H1 (cell line): Measurements from ENCODE around the gene ADGRL3. TPM values are rescaled to one million over a fixed set of nuclear protein-coding genes. Genes with fewer than 3 reads are reported as not detected.
A peak's percentile ranks its signal among the peaks of the same experiment; 100 is the strongest.

Experiments used
- CTCF ChIA-PET: fragments of 300-600 bp; sonication (Branson Sonifier 250); formaldehyde crosslinking; loops from one replicate; lab custom pipeline; 2021; ENCODE audit not compliant: partially characterized antibody; lab: Charles Lee
- POLR2A ChIA-PET: fragments of 300-600 bp; sonication (Branson Sonifier 250); formaldehyde crosslinking; loops from one replicate; lab custom pipeline; 2021; ENCODE audit warnings: inconsistent platforms; ENCODE audit not compliant: partially characterized antibody; lab: Charles Lee
- DNase-seq, 2 experiments: peaks; one replicate each; pipeline versions ENCODE4 v3.0.0 to v3.0.0-alpha.2; 2010 to 2022; ENCODE audit warnings: low spot score in 2 of 2, low read depth in 1 of 2, mixed read lengths in 1 of 2
- FAIRE-seq: peaks from 2 replicates; lab custom pipeline; 2011; peaks lifted over from hg19 to GRCh38; lab: Jason Lieb, UNC
- H2AFZ ChIP-seq: 2 replicates; pipeline ENCODE4 v1.8.1; 2012; ENCODE audit warnings: low read length, inconsistent platforms
- H2AK5ac ChIP-seq: 2 replicates; pipeline ENCODE4 v1.6.1; 2013; ENCODE audit warnings: low read depth, low read length
- H2BK120ac ChIP-seq: replicated peaks from 2 replicates; pipeline ENCODE3; 2013; ENCODE audit warnings: low read depth, low read length, inconsistent platforms
- H2BK12ac ChIP-seq: 2 replicates; pipeline ENCODE4 v1.6.1; 2013; ENCODE audit warnings: low read depth, low read length
- H2BK15ac ChIP-seq: 2 replicates; pipeline ENCODE4 v1.6.1; 2013; ENCODE audit warnings: low read length
- H2BK20ac ChIP-seq: 2 replicates; pipeline ENCODE4 v1.6.1; 2013; ENCODE audit warnings: low read length
- H2BK5ac ChIP-seq: 2 replicates; pipeline ENCODE4 v1.6.1; 2013; ENCODE audit warnings: low read depth, low read length
- H3K14ac ChIP-seq: 2 replicates; pipeline ENCODE4 v1.6.1; 2013; ENCODE audit warnings: inconsistent platforms; ENCODE audit not compliant: insufficient read length
- H3K18ac ChIP-seq: 2 replicates; pipeline ENCODE4 v1.6.1; 2013; ENCODE audit warnings: low read length; ENCODE audit errors: extremely low read depth
- H3K23ac ChIP-seq: 2 replicates; pipeline ENCODE4 v1.6.1; 2013; ENCODE audit warnings: inconsistent platforms; ENCODE audit not compliant: insufficient read length
- H3K23me2 ChIP-seq: 2 replicates; pipeline ENCODE4 v1.6.1; 2013; ENCODE audit warnings: low read depth, low read length
- H3K27ac ChIP-seq: 2 replicates; pipeline ENCODE4 v1.6.1; 2011; ENCODE audit warnings: low read depth, low read length, inconsistent platforms
- H3K27me3 ChIP-seq, 4 experiments: replicated peaks in 1 of 4; 1 replicate in 1 of 4; 2 replicates in 3 of 4; pipeline versions ENCODE4 v1.6.1 to v1.8.1; 2011 to 2013; ENCODE audit warnings: low read length in 3 of 4, mild to moderate bottlenecking in 3 of 4, inconsistent platforms in 2 of 4, mixed read lengths in 2 of 4, moderate library complexity in 1 of 4; ENCODE audit not compliant: control insufficient read depth in 3 of 4, insufficient read depth in 3 of 4; ENCODE audit errors: extremely low read depth in 1 of 4
- H3K36me3 ChIP-seq, 4 experiments: 2 replicates each; pipeline versions ENCODE4 v1.6.1 to v1.8.1; 2011 to 2013; ENCODE audit warnings: mild to moderate bottlenecking in 4 of 4, low read length in 3 of 4, moderate library complexity in 2 of 4, control low read depth in 1 of 4, inconsistent platforms in 1 of 4; ENCODE audit not compliant: insufficient read depth in 4 of 4, control insufficient read depth in 2 of 4
- H3K4ac ChIP-seq: replicated peaks from 2 replicates; pipeline ENCODE3; 2013; ENCODE audit warnings: low read length, low read depth, mixed read lengths, inconsistent platforms; ENCODE audit not compliant: insufficient read length
- H3K4me1 ChIP-seq, 4 experiments: replicated peaks in 1 of 4; 1 replicate in 1 of 4; 2 replicates in 3 of 4; pipeline versions ENCODE4 v1.6.1 to v1.8.1; 2011 to 2013; ENCODE audit warnings: low read length in 3 of 4, inconsistent platforms in 2 of 4, mixed read lengths in 1 of 4; ENCODE audit not compliant: insufficient read depth in 4 of 4, control insufficient read depth in 3 of 4
- H3K4me2 ChIP-seq, 2 experiments: 2 replicates each; pipeline versions ENCODE4 v1.6.1 to v1.8.1; 2011 to 2013; ENCODE audit warnings: low read depth in 2 of 2, low read length in 2 of 2, control low read depth in 1 of 2, inconsistent platforms in 1 of 2, mild to moderate bottlenecking in 1 of 2; ENCODE audit not compliant: insufficient read depth in 1 of 2
- H3K4me3 ChIP-seq, 4 experiments: fragments of 200-600, 300-600 bp in 1 of 4; sonication (generic), shearing (Covaris generic), sonication (Bioruptor Twin) in 1 of 4; 2 replicates each; pipeline versions ENCODE4 v1.5.1 to v1.8.1; 2011 to 2016; ENCODE audit warnings: low read length in 4 of 4, low read depth in 3 of 4, control low read depth in 2 of 4, inconsistent platforms in 2 of 4, mild to moderate bottlenecking in 2 of 4, mixed read lengths in 1 of 4, moderate library complexity in 1 of 4; ENCODE audit not compliant: insufficient read depth in 2 of 4; ENCODE audit errors: extremely low read depth in 1 of 4
- H3K56ac ChIP-seq: replicated peaks from 2 replicates; pipeline ENCODE3; 2013; ENCODE audit warnings: low read depth, mild to moderate bottlenecking, mixed read lengths, low read length, inconsistent platforms; ENCODE audit not compliant: insufficient read length
- H3K79me1 ChIP-seq: 2 replicates; pipeline ENCODE4 v1.6.1; 2013; ENCODE audit warnings: low read depth, low read length, control low read depth
- H3K79me2 ChIP-seq, 2 experiments: 2 replicates each; pipeline versions ENCODE4 v1.6.1 to v1.8.1; 2012 to 2013; ENCODE audit warnings: low read length in 2 of 2, mild to moderate bottlenecking in 2 of 2, inconsistent platforms in 1 of 2; ENCODE audit not compliant: insufficient read depth in 2 of 2, control insufficient read depth in 1 of 2
- H3K9ac ChIP-seq, 4 experiments: replicated peaks in 1 of 4; 1 replicate in 1 of 4; 2 replicates in 3 of 4; pipeline versions ENCODE4 v1.6.1 to v1.8.1; 2011 to 2013; ENCODE audit warnings: low read depth in 3 of 4, low read length in 3 of 4, control low read depth in 2 of 4, mild to moderate bottlenecking in 2 of 4, moderate library complexity in 2 of 4, inconsistent platforms in 1 of 4; ENCODE audit errors: extremely low read depth in 1 of 4
- H3K9me3 ChIP-seq, 2 experiments: 2 replicates each; pipeline versions ENCODE4 v1.6.1 to v1.8.1; 2012 to 2013; ENCODE audit warnings: mild to moderate bottlenecking in 2 of 2, moderate library complexity in 2 of 2, control low read depth in 1 of 2, inconsistent platforms in 1 of 2, low read depth in 1 of 2, low read length in 1 of 2, mixed read lengths in 1 of 2; ENCODE audit not compliant: insufficient read depth in 2 of 2
- H4K20me1 ChIP-seq, 2 experiments: replicated peaks in 1 of 2; 2 replicates each; pipeline versions ENCODE3 to v1.8.1; 2011 to 2013; ENCODE audit warnings: inconsistent platforms in 2 of 2, low read length in 2 of 2, mild to moderate bottlenecking in 1 of 2; ENCODE audit not compliant: insufficient read depth in 2 of 2, control insufficient read depth in 1 of 2
- H4K5ac ChIP-seq: 2 replicates; pipeline ENCODE4 v1.6.1; 2013; ENCODE audit warnings: low read length, low read depth, mixed read lengths, inconsistent platforms; ENCODE audit not compliant: insufficient read length
- H4K8ac ChIP-seq: 2 replicates; pipeline ENCODE4 v1.8.0; 2013; ENCODE audit warnings: mild to moderate bottlenecking, moderate library complexity, low read length, inconsistent platforms; ENCODE audit not compliant: insufficient read depth; ENCODE audit errors: extremely low read depth
- H4K91ac ChIP-seq: replicated peaks from 2 replicates; pipeline ENCODE3; 2013; ENCODE audit warnings: low read length, mixed read lengths, inconsistent platforms; ENCODE audit not compliant: insufficient read length
- ATF2 ChIP-seq: IDR thresholded peaks from 2 replicates; pipeline ENCODE4 v1.6.1; 2012; ENCODE audit warnings: low read length, inconsistent platforms
- BACH1 ChIP-seq: IDR thresholded peaks from 2 replicates; pipeline ENCODE4 v1.6.1; 2012; ENCODE audit warnings: low read length, improper control_type of control experiment
- CTBP2 ChIP-seq: IDR thresholded peaks from 2 replicates; pipeline ENCODE4 v1.7.0; 2011; ENCODE audit warnings: borderline replicate concordance, mild to moderate bottlenecking, moderate library complexity, mixed read lengths, low read length; ENCODE audit not compliant: insufficient read depth, insufficient read length
- EGR1 ChIP-seq: IDR thresholded peaks from 2 replicates; pipeline ENCODE4 v1.6.1; 2011; ENCODE audit warnings: low read depth, low read length, borderline replicate concordance
- HDAC2 ChIP-seq, 2 experiments: fragments of 300-600 bp in 1 of 2; sonication (generic) in 1 of 2; IDR thresholded peaks; 2 replicates each; pipeline ENCODE4 v1.6.1; 2011 to 2012; ENCODE audit warnings: low read depth in 2 of 2, low read length in 2 of 2, mild to moderate bottlenecking in 2 of 2, moderate library complexity in 2 of 2, borderline replicate concordance in 1 of 2, inconsistent platforms in 1 of 2
- KDM4A ChIP-seq: IDR thresholded peaks from one replicate; pipeline ENCODE4 v1.7.1; 2012; ENCODE audit warnings: low read depth, mild to moderate bottlenecking, moderate library complexity, low read length, inconsistent platforms; ENCODE audit not compliant: severe bottlenecking
- POU5F1 ChIP-seq: IDR thresholded peaks from 2 replicates; pipeline ENCODE4 v1.6.1; 2011; ENCODE audit warnings: low read depth, mild to moderate bottlenecking, low read length, moderate library complexity
- SIX5 ChIP-seq: IDR thresholded peaks from 2 replicates; pipeline ENCODE4 v1.6.1; 2011; ENCODE audit warnings: mild to moderate bottlenecking, low read depth, low read length
- TAF1 ChIP-seq: IDR thresholded peaks from 2 replicates; pipeline ENCODE4 v1.6.1; 2011; ENCODE audit warnings: mild to moderate bottlenecking, low read depth, low read length
- TCF12 ChIP-seq: IDR thresholded peaks from 2 replicates; pipeline ENCODE4 v1.6.1; 2011; ENCODE audit warnings: low read depth, mild to moderate bottlenecking, low read length
- WGBS, 2 experiments: shearing (Covaris generic) in 1 of 2; methylation state at CpG; one replicate each; pipeline versions ENCODE4 v1.1.6 to v1.1.7; 2013 to 2015; ENCODE audit warnings: low lambda C conversion rate in 2 of 2, mixed read lengths in 2 of 2, inconsistent platforms in 1 of 2, low coverage in 1 of 2, missing lambda C conversion rate in 1 of 2; ENCODE audit not compliant: insufficient replicate concordance in 2 of 2, insufficient coverage in 1 of 2, insufficient read length in 1 of 2; ENCODE audit errors: extremely low coverage in 1 of 2, missing lambda C conversion rate in 1 of 2; 5-methylcytosine and 5-hydroxymethylcytosine counted together
- polyA plus RNA-seq, 7 experiments: library from polyadenylated mRNA; depleted of rRNA in 3 of 7; stranded (reverse) in 5 of 7; unstranded in 2 of 7; fragments of >200 nt in 5 of 7; fragments of 200-250 nt in 2 of 7; gene quantifications; 1 replicate in 5 of 7; 2 replicates in 1 of 7; 4 replicates in 1 of 7; pipeline versions ENCODE4 v1.2.1 to v1.2.3, GENCODE V29; 2011 to 2013; ENCODE audit warnings: missing spikeins in 2 of 7, mixed read lengths in 2 of 7
- total RNA-seq: library from RNA; stranded (reverse); fragmentation: NEBNext Ultra II Directional; extraction: Animal tissue kit (Norgen Biotek cat#: 25700); gene quantifications from 2 replicates; pipeline ENCODE4 v1.2.1, GENCODE V29; 2021

Gene ADGRL3
- total and polyA plus RNA-seq, 2 of the 8 experiments (the other 6 are each of a cell fraction or from before 2014, with no cell fraction given), result 6.6 to 13.0 TPM

GRCh38 chr4:61200916-61201526, 895 bp downstream of the ADGRL3 start:
- H3K4me2 ChIP-seq, result peak overlapping the region; percentile 76 to 97
- H3K27ac ChIP-seq, result no peak overlapping the region
- H2BK12ac ChIP-seq, result peak overlapping the region; percentile 23; the same call in 1 of the 2 replicates
- no peaks in the 10 kb centered on the region for H3K9me3 ChIP-seq
- peaks cover 3 to 14% of the 10 kb centered on the region in 2 experiments for H4K20me1 ChIP-seq
- no peak overlapping the region for H2AK5ac ChIP-seq
- peaks cover 22% of the 10 kb centered on the region for H3K23me2 ChIP-seq
- peak in 1 of 2 experiments; percentile 62 for DNase-seq
- no peak overlapping the region for H2BK120ac ChIP-seq
- H4K91ac ChIP-seq, result no peak overlapping the region
- no peak overlapping the region for H4K5ac ChIP-seq
- H3K79me1 ChIP-seq, result no peaks in the 10 kb centered on the region
- H3K79me2 ChIP-seq, result peaks cover 0 to 45% of the 10 kb centered on the region in 2 experiments; a peak in 2 of 4 replicates
- peaks cover 0 to 13% (median 8%) of the 10 kb centered on the region in 4 experiments; a peak in 4 of 7 replicates for H3K4me1 ChIP-seq
- H2BK20ac ChIP-seq, result no peak overlapping the region
- peak overlapping the region; percentile 4; the same call in 1 of the 2 replicates for H4K8ac ChIP-seq
- ChIA-PET POLR2A (interaction anchor here (0.5 to 1.7 kb wide), 7 partner anchors 8 to 950 kb away, joined by 3 to 7 read pairs (median 4); no protein-coding TSS in a partner anchor), CTCF (interaction anchor here (1.1 kb wide), 1 partner anchor 11 kb away, joined by 4 read pairs; no protein-coding TSS in a partner anchor)
- H3K18ac ChIP-seq, result peak overlapping the region; percentile 90
- H2BK5ac ChIP-seq, result no peak overlapping the region; the same call in 1 of the 2 replicates
- H3K4ac ChIP-seq, result no peak overlapping the region
- H2BK15ac ChIP-seq, result 0 out of 2 replicates have a peak overlapping the region, but pooled peaks have one; percentile 49
- no peak for FAIRE-seq
- H3K9ac ChIP-seq, result peak overlapping the region; percentile 17 to 71 (median 35); a peak in 4 of 7 replicates
- peak overlapping the region; percentile 52 to 94 (median 83) for H3K4me3 ChIP-seq
- H3K36me3 ChIP-seq, result no peaks in the 10 kb centered on the region
- H3K27me3 ChIP-seq, result peaks cover 0 to 25% (median 20%) of the 10 kb centered on the region in 4 experiments; a peak in 5 of 7 replicates
- no peak overlapping the region for H3K14ac ChIP-seq
- H3K23ac ChIP-seq, result no peak overlapping the region
- 0% methylated on average over 9 of the region's 41 CpGs; no CpG with 5 or more reads in 1 of the 2 experiments for WGBS, 2 experiments
- H3K56ac ChIP-seq, result peak overlapping the region; percentile 35
- no peak overlapping the region for H2AFZ ChIP-seq
- TF ChIP-seq TCF12 (no peak), BACH1 (no peak), TAF1 (no peak), CTBP2 (no peak), EGR1 (no peak), HDAC2 (IDR thresholded peaks at IDR 0.05; ENCODE audit: borderline replicate concordance in 1 of 2, low read depth in 2 of 2, low read length in 2 of 2) (no peak), SIX5 (no peak), POU5F1 (no peak), KDM4A (peak; percentile 81), ATF2 (no peak)
